GM12865 (cell line): ENCODE measurements around the gene WDR64.
A peak's percentile ranks its signal among the peaks of the same experiment; 100 is the strongest.

Experiments used
- DNase-seq: peaks from one replicate; pipeline ENCODE4 v3.0.0; 2010; ENCODE audit warnings: low read depth
- H3K4me3 ChIP-seq: 2 replicates; pipeline ENCODE4 v1.5.1; 2011; ENCODE audit warnings: mild to moderate bottlenecking, low read depth, low read length, control low read depth
- CTCF ChIP-seq: IDR thresholded peaks from 2 replicates; pipeline ENCODE4 v1.5.1; 2011; ENCODE audit warnings: low read length, control low read depth, low read depth, inconsistent platforms; ENCODE audit not compliant: insufficient read depth; ENCODE audit errors: missing control alignments

WDR64 gene

DNA sequence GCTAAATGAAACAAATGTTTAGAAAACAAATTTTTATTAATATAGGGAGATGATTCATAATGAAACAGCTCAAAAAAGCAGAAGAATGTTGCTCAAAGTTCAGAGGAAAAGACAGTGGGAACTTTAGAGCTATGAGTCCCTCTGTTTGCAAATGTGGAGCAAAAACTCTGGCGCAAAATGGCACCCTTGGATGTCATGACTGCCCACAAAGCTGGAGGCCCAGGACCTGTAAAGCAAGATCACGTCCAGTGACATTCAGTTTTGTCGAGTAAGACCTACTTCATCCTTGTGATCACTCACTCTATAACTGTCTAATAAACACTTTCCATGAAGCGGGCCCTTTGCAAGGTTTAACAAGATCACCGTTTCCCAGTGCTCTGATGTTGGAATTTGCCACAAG lies 186.8 kb downstream of the WDR64 start:
- no peak overlapping the region for H3K4me3 ChIP-seq
- TF ChIP-seq CTCF = no peak
- DNase-seq = no peak

- peak; percentile 33 for DNase-seq
- H3K4me3 ChIP-seq = no peak overlapping the region
- TF ChIP-seq CTCF = no peak
Measured at GRCh38 chr1:241839369-241839979, 187.4 kb downstream of the WDR64 start.

DNA sequence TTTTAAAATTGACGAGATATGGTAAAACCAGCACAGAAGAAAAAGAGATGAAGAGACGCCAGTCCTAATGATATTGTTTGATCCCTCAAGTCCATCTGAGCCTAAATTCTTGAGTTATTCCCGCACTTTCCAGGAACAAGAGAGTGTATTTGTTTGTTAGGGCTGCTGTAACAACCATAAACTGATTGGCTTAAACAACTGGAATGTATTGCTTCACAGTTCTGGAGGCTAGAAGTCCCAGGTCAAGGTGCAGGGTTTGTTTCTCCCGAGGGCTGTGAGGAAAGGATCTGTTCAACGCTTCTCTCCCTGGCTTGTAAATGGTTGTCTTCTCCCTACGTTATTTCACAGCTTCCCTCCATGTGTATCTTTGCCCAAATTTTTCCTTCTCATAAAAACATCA lies 188.1 kb downstream of the WDR64 start:
- TF ChIP-seq CTCF = no peak
- no peak overlapping the region for H3K4me3 ChIP-seq
- no peak for DNase-seq

GRCh38 chr1:241841691-241842090 lies 189.6 kb downstream of the WDR64 start:
- DNase-seq = no peak
- TF ChIP-seq CTCF = no peak
- no peak overlapping the region for H3K4me3 ChIP-seq

- no peak for DNase-seq
- no peak overlapping the region for H3K4me3 ChIP-seq
- TF ChIP-seq CTCF = no peak
Measured at GRCh38 chr1:241842565-241842964, 190.5 kb downstream of the WDR64 start.

- no peak for DNase-seq
- no peak for TF ChIP-seq CTCF
- no peak overlapping the region for H3K4me3 ChIP-seq
Measured at GRCh38 chr1:241844593-241844992, 192.5 kb downstream of the WDR64 start.

DNA sequence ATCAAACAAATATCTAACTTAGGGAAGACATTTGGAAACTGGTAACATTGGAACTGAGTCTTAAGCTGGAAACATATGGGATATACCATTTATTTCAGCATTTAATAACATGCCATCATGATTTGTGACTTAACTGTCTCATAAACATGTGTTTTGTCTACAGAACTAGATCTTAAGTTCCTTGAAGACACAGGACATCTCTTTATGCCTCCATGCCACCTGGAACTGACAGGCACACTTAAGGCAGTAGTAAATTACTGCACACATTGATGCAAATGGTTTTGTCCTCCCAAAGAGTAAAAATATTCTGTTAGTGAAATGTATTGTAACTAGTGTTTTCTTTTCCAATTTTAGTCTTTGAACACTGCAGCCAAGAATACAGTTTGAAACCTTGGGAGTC lies 194.3 kb downstream of the WDR64 start:
- H3K4me3 ChIP-seq = no peak overlapping the region
- no peak for TF ChIP-seq CTCF
- no peak for DNase-seq
